Measurements from ENCODE around the gene CC2D2A.
A peak's percentile ranks its signal among the peaks of the same experiment; 100 is the strongest.

The CC2D2A gene

DNA sequence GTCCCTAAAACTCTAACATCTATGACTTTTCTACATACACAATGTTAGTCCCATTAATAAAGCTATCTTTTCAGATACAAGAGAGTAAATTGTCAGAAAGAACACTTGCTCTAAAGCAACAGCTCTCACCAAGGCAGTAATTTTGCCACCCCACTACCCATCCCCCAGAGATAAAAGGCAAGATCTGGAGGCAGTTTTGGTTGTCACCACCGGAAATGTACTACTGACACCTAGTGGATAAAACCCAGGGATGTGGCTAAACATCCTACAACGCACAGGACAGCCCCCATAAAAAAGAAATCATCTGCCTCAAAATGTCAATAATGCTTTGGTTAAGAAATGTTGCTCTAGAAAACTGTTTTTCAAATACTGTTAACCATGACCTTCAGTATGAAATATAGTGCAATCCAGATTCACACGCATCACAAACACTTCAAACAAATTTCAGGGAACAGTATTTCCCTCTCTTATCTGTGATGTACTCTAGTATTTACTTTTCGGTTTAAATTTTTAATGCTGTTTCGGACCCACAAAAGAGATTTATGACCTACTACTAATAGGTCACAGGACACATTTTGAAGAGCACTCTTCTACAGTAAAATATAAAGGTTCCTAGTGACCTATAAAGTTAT lies 180.3 kb downstream of the CC2D2A start:
- DNase-seq (ENCODE audit: low spot score), result peak; percentile 53
